TTC549 (cell line): ENCODE measurements around the gene MYO10.

ENCODE experiments used
- FAIRE-seq: peaks from 2 replicates; lab custom pipeline; 2012; peaks lifted over from hg19 to GRCh38; lab: Jason Lieb, UNC

Gene MYO10

GRCh38 chr5:16943846-16944678 lies 8.0 kb upstream of the MYO10 start:
- no peak for FAIRE-seq

DNA sequence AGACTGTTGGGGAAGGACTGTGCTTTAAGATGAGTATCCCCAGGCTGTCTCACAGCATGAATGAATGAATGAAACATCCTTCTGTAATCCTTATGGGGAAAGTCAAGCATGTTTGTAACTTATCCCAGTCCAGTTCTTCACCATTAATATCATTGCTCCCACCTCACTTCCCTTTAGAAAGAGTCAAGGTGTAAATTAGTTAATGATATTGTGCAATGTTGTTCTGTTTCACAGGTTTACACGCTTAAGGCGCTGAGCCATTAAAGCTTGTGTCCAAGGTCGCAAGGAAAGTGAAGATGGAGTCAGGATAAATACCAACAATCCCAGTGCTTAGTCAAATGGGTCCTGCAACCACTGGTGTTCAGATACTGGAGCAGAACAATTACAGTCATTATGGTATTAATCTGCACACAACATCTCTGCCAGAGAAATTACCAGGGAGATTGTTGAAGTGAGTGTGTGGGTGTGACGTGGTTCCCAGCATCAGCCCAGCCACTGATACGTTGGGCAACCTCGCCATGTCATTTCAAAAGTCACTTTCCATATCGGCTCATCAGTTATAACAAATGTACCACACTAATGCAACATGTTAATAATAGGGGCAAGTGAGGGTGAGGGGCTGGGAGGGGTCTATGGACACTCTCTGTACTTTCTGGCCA lies 1.5 kb upstream of the MYO10 start:
- no peak for FAIRE-seq

- no peak for FAIRE-seq
These were observed 926 bp upstream of the MYO10 start for GRCh38 chr5:16936989-16937438.

GRCh38 chr5:16935231-16936149 lies 598 bp downstream of the MYO10 start:
- FAIRE-seq = no peak

- FAIRE-seq = no peak
These were observed 1.4 kb downstream of the MYO10 start for GRCh38 chr5:16934677-16935153.

GRCh38 chr5:16934123-16934522 lies 2.0 kb downstream of the MYO10 start:
- no peak for FAIRE-seq

DNA sequence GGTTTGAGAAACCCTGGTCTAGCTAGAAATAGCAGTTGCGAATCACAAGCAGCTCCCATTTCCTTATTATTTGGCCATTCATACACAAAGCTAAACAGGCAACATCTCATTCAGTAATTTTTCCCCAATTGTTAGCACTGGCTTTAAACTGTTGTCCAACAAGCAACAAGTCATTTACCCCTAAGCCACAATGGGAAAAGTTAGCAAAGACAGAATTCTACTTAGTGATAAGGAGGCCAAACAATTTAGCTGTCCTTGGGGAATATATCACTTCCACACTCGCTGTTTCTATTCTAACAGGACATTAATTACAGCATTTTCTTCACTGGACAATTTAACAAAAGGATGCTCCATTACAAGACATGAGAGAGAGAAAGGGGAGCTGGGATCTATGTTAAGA lies 2.8 kb downstream of the MYO10 start:
- no peak for FAIRE-seq

DNA sequence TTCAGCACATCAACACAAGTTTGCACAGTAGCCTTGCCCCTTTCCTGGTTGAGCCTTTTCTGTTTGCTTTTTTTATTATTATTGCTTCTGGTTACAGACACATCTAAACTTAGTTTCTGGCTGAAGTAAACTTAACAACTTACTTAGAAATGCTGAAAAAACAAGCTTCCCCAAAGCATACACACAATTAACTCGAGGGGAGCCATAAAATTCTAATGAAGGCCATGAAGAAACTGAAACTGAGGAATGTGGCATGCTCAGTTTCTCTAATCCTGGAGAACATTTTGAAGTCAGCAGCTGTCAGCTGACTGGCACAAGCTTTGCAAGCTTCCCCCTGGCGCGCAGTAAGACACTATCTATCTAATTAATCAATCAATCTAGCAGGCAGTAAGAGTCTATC lies 3.7 kb downstream of the MYO10 start:
- no peak for FAIRE-seq

GRCh38 chr5:16931334-16932110 lies 4.6 kb downstream of the MYO10 start:
- no peak for FAIRE-seq

- FAIRE-seq = no peak
These were observed 5.6 kb downstream of the MYO10 start for GRCh38 chr5:16930496-16930895.

GRCh38 chr5:16929831-16930230 lies 6.3 kb downstream of the MYO10 start:
- no peak for FAIRE-seq

- no peak for FAIRE-seq
These were observed 6.7 kb downstream of the MYO10 start for GRCh38 chr5:16929347-16929746.

GRCh38 chr5:16927613-16928012 lies 8.5 kb downstream of the MYO10 start:
- no peak for FAIRE-seq

DNA sequence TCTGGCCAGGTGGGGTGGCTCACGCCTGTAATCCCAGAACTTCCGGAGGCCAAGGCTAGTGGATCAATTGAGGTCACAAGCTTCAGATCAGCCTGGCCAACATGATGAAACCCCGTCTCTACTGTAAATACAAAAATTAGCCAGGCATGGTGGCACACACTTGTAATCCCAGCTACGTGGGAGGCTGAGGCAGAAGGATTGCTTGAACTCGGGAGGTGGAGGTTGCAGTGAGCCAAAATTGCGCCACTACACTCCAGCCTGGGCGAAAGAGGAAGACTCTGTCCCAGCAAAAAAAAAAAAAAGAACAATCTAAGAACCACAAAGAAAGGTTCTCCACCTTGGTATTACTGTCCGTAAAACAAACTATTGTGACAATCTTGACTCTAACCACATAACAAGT lies 9.7 kb downstream of the MYO10 start:
- FAIRE-seq = no peak

DNA sequence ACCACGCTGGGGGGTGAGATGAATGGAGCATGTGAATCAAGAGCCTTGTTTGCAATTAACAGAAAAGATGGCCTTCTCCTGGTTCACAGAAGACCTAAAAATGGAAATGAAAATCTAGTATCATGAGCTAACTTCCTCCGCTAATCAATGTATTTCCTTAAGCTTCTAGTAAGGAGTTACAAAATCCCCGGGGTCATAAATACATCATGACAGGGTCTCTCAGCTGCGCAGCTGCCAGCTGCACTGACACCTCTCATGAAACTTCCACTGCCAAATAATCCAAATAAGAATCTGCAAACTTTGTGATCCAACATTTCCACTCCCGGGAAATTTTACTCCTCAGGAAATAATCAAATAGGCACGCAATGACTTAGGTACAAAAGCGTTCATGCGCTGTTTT lies 11.9 kb downstream of the MYO10 start:
- no peak for FAIRE-seq

- FAIRE-seq = no peak
These were observed 13.7 kb downstream of the MYO10 start for GRCh38 chr5:16922430-16922829.

- no peak for FAIRE-seq
These were observed 14.9 kb downstream of the MYO10 start for GRCh38 chr5:16921211-16921610.

GRCh38 chr5:16920109-16920816 lies 15.8 kb downstream of the MYO10 start:
- FAIRE-seq = no peak

DNA sequence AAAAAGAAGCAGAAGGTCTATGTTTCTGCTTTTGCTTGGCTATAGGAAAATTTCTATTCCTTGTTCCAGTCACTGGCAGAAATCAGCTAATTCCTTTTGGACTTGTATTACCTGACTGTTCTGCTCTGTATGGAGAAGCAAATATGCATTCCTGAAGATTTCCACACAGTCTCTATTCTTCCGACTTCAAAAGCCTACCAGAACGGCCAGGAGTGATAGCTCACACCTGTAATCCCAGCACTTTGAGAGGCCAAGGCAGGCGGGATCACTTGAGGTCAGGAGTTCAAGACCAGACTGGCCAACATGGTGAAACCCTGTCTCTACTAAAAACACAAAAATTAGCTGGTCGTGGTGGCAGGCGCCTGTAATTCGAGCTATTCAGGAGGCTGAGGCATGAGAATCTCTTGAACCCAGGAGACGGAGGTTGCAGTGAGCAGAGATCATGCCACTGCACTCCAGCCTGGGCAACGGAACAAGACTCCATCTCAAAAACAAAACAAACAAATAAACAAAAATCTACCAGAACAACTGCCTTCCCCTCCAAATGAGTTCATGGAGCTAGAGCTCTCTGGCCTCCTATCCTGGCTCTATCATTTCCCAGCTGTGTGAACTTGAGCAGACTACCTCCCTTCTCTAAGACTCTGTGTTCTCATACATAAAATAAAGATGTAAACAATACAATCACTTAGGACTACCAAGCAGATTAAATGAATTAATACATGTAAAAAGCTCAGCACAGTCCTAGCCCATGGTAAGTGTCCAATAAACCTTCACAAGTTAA lies 17.0 kb downstream of the MYO10 start:
- no peak for FAIRE-seq

DNA sequence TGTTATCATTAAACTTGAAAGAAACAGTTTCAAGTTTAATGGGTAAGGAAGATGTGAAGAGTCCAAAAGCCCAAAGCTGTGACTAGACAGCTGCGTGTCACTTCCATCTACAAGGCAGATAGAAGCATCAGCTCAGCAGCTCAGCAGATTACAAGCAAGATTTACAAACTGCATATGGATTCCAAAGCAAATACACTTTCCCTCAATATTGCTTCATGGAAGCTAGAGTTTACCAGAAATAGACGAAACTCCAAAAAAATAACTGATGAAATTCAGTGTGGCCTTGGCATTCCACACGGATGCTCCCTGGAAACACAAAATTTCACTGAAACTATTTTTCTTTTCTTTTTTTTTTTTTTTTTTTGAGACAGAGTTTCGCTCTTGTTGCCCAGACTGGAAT lies 17.9 kb downstream of the MYO10 start:
- FAIRE-seq = no peak
